CD4-positive, alpha-beta T cell treated with Interferon gamma for 1 hour (primary cell): Measurements from ENCODE around the gene TCHH.
"Not testable (repeated sequence)": the region's sequence is repeated elsewhere in the genome, so short reads cannot be mapped to it uniquely, and the experiment has no call there.

Source experiments
- DNase-seq: peaks from one replicate; pipeline ENCODE4 v3.0.0-alpha.2; 2020

Gene TCHH

DNA sequence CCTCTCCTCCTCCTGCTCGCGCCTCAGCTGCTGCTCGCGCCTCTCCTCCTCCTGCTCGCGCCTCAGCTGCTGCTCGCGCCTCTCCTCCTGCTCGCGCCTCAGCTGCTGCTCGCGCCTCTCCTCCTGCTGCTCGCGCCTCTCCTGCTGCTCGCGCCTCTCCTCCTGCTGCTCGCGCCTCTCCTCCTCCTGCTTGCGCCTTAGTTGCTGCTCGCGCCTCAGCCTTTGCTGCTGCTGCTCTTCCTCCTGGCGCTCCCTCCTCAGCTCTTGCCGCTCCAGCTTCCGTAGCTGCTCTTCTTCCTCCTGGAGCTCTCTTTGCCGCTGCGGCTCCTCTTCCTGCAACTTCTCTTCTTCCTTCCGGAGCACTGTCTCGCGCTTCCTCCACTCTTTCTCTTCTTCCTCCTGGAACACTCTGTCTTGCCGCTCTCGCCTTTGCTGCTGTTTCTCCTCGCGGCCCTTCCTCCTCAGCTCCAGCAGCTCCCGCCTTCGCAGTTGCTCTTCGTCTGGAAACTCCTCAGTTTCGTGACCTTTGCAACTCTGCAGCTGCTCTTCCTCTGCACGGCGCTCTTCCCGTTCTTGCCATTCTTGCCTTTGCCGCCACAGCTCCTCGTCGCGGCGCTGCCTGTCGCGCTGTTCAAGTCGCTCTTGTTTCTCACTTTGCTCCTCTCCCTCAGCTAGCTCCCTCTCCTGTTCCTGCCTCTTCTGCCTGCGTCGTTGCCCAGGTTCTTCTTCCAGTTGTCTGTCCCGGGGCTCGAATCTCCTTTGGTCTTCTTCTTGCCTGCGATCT lies 3.0 kb downstream of the TCHH start:
- DNase-seq, result no peak

DNA sequence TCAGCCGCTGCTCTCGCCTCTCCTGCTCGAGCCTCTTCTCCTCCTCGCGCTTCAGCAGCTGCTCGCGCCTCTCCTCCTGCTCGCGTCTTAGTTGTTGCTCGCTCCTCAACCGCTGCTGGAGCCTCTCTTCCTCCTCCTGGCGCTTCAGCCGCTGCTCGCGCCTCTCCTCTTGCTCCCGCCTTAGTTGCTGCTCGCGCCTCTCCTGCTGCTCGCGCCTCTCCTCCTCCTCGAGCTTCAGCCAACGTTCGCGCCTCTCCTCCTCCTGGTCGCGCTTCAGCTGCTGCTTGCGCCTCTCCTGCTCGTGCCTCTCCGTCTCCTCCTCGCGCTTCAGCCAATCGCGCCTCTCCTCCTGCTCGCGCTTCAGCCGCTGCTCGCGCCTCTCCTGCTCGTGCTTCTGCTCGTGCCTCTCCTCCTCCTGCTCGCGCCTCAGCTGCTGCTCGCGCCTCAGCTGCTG lies 3.7 kb downstream of the TCHH start:
- no peak for DNase-seq

DNA sequence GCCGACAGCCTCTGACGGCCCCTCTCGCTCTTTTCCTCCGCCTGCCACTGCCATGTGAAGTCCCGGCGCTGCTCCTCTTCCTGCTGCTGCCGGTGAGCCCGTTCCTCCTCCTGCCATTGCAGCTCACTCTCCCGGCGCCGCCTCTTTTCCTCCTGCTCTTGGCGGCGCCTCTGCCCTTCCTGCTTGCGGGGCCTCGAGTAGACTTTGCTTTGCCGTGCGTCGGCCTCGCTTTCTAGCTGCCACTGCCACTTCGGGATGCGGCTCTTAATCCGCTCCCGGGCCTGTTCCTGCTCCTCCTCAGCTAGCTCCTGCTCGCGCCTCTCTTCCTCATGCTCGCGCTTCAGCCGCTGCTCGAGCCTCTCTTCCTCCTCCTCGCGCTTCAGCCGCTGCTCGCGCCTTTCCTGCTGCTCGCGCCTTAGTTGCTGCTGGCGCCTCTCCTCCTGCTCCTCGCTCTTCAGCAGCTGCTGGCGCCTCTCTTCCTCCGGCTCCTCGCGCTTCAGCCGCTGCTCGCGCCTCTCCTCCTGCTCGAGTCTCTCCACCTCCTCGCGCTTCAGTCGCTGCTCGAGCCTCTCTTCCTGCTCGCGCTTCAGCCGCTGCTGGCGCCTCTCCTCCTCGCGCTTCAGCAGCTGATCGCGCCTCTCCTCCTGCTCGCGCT lies 4.3 kb downstream of the TCHH start:
- peak; percentile 4 for DNase-seq

DNA sequence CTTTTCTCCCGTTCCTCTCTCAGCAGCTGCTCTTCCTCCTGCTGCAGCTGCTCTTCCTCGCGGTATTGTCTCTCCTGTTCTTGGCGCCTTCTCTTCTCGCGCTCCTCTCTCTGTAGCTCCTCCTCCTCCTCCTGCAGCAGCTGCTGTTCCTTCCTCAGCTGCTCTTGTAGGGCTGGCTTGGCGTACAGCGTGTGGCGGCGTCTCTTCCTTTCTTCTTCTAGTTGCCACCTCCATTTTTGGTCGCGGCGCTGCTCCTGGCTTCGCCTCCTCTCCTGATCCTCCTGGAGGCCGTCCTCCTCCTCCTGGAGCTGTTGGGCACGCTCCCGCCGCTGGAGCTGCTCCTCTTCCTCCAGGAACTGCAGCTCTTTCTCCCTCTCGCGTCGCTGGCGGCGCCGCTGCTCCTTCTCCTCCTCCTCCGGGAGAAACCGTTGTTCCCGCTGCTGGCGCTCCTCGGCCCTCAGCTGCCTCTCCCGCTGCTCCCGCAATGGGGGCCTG lies 4.8 kb downstream of the TCHH start:
- DNase-seq, result no peak

DNA sequence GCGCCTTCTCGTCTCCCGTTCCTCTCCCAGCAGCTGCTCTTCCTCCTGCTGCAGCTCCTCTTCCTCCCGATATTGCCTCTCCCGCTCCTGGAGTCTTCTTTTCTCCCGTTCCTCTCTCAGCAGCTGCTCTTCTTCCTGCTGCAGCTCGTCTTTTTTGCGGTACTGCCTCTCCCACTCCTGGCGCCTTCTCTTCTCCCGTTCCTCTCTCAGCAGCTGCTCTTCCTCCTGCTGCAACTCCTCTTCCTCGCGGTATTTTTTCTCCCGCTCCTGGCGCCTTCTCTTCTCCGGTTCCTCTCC lies 5.3 kb downstream of the TCHH start:
- no peak for DNase-seq

DNA sequence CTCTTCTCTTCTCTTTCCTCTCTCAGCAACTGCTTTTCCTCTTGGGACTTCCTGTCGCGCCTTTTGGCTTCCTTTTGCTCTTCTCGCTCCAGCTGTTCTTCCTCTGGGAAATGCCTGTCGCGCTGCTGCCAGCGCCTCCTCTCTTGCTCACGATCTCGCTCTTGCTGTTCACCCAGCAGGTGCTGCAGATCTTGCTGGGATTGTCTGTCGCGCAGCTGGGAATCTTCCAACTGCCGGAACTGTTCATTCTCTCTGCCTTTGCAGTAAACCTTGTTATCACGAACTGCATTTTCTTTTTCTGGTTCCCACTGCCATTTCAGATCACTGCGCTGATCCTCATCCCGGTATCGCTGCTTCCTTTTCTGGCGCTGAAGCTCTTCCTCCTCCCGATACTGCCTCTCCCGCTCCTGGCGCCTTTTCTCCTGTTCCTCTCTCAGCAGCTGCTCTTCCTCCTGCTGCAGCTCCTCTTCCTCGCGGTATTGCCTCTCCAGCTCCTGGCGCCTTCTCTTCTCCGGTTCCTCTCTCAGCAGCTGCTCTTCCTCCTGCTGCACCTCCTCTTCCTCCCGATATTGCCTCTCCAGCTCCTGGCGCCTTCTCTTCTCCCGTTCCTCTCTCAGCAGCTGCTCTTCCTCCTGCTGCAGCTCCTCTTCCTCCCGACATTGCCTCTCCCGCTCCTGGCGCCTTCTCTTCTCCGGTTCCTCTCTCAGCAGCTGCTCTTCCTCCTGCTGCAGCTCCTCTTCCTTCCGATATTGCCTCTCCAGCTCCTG lies 5.8 kb downstream of the TCHH start:
- DNase-seq, result no peak

DNA sequence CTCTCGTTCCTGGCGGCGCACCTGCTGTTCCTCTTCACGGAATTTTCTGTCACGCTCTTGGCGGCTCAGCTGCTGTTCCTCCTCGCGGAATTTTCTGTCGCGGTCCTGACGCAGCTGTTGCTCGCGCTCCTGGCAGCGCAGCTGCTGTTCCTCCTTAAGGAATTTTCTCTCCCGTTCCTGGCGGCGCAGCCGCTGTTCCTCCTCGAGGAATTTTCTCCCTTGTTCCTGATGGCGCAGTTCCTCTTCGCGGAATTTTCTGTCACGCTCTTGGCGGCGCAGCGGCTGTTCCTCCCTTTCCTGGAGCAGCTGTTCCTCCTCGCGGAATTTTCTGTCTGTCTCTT lies 6.4 kb downstream of the TCHH start:
- DNase-seq, result no peak

DNA sequence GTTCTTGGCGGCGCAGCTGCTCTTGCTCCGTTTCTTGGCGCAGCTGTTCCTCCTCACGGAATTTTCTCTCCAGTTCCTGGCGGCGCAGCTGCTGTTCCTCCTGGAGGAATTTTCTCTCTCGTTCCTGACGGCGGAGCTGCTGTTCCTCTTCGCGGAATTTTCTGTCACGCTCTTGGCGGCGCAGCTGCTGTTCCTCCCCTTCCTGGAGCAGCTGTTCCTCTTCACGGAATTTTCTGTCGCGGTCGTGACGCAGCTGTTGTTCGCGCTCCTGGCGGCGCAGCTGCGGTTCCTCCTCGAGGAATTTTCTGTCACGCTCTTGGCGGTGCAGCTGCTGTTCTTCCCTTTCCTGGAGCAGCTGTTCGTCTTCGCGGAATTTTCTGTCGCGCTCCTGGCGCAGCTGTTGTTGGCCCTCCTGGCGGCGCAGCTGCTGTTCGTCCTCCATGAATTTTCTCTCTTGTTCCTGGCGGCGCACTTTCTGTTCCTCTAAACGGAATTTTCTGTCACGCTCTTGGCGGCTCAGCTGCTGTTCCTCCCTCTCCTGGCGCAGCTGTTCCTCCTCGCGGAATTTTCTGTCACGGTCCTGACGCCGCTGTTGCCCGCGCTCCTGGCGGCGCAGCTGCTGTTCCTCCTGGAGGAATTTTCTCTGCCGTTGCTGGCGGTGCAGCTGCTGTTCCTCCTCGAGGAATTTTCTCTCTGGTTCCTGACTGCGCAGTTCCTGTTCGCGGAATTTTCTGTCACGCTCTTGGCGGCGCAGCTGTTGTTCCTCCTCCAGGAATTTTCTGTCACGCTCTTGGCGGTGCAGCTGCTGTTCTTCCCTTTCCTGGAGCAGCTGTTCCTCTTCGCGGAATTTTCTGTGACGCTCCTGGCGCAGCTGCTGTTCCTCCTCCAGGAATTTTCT lies 7.0 kb downstream of the TCHH start:
- DNase-seq, result no peak

DNA sequence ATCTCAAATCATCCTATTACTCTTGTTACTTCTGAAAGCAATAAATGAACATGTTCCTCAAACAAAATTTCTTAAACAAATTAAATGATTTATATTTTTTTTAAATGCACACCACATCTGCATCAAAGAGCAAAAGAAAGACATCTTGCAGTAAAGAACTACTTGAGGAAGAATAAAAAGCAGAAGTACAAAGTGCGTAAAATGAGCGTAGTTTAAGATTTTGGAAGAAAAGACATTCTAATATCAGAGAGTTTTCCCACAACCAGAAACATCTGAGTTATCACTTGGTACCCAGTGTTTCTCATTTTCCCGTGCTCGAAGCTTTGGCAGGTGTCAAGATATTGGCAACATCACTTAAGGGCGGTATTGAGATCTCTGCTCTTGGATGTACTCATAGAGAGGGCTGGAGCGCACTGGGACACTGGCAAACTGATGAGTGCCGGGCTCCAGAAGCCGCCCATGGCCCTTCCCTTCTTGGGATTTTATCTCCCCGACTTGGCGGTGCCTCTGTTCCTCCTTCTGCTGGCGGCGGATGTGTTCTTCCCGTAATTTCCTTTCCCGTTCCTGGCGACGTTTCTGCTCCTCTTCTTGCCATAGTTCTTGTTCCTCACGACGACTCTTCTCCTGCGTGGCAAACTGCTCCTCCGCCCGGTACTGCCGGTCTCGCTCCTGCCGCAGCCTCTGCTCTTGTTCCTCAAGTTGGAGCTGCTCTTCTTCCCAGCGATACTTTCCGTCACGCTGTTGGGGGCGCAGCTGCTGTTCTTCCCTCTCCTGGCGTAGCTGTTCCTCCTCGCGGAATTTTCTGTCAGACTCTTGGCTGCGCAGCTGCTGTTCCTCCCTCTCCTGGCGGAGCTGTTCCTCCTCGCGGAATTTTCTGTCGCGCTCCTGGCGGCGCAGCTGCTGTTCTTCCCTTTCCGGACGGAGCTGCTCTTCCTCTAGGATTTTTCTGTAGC lies 7.9 kb downstream of the TCHH start:
- DNase-seq, result no peak

DNA sequence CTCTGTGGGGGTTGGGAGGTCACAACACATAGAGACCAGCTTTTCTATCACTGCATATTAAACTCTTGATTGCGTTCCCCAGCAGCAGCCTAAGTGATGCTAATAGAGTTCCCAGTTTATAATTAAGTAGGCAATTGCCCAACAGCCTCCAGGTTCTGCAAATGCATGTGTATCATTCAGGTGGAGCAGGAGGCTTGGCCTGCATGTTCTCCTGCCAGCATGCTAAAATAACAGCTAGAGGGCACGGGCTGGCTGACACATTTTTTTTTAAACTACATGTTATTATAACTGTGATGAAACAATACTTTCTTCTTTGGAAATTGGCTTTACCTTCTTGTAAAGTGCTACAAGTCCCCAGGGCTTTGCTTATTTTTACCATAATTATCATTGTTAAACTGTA lies 10.4 kb downstream of the TCHH start:
- DNase-seq, result no peak

DNA sequence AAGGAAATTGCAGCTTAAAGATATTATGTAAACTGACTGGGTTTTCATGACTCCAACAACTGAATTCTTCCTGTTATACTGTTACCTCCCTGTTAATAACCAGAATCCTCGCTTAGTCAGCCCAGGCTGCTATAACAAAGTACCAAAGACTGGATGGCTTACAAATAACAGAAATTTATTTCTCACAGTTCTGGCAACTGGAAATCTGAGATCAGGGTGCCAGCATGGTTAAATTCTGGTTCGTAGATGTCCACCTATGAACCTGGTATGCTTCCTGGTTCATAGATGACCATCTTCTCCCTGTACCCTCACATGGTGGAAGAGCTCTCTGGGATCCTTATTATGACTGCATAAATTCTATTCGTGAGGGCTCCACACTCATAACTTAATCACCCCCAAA lies 18.3 kb downstream of the TCHH start:
- DNase-seq, result no peak

DNA sequence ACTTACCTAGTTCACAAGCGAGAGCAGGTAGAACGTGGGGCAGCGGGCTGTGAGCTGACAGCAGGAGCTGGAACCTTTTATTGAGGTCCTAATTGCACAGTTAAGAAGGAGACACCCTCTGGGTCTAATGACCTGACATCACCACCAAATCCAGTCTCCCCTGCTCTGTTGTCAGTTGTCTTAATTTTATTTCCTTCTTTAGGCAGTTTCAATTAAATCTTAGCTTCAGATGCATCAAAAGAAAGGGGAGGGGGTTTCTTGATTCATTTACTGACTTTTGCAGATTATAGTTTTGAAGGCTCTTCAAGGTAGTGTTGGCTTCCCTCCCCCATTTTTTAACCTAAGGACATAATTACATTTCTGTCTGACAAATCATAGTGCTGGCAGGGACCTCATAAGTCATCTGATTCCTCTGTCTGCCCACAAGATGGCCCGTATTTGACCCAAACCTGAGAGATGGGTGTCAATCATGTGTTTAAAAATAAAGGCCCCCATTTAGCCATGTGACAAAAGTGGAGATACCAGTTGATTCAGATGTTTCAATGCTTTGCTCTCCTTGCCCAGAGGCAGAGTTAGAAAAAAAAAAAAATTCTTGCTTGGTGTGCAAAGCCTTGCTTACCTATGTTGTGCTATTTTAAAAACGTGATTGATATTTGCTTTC lies 26.1 kb downstream of the TCHH start, which contains the start of gene TCHHL1:
TSS of gene TCHHL1 (minus strand) at position 51 of the 661 bp plus-strand sequence. CDS start 921 bp downstream, outside the sequence.
- no peak for DNase-seq

DNA sequence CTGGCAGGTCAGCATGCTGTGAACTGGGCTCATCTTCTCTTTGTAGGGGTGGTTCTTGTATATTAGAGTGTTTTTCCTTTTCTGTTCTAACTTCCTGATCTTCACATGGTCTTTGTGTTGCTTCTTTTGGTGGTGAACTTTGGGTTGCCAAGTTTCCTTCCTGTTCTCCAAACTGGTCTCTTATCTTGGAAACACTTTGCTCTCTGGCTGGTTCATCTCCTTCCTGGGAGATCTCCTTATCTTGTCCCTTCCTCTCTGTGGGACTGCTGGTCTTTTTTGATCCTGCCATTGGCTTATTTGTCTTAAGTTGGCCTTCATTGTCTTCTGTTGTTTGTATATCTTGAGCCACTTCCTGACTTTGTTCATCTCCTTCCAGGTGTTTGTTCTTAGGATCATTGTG lies 28.5 kb downstream of the TCHH start:
- no peak for DNase-seq

DNA sequence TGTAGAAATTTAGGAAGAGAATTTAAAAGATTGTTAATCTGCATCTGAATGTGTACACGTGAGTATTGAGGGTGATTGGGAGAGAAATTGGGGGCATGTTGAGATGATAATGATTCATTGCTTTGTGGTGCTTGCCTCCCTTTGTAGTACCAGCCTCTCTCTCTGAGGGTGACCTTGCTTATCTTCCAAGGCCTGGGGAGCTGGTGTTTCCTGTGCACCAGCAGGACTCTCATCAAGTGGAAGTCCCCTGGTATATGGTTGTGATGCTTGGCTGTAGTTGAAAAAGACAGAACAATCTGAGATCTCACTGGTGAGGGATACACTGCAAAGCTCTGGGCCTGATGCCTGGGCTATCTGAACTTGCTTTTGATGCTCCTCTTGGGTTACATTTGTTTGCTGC lies 30.4 kb downstream of the TCHH start:
- DNase-seq, result no peak

DNA sequence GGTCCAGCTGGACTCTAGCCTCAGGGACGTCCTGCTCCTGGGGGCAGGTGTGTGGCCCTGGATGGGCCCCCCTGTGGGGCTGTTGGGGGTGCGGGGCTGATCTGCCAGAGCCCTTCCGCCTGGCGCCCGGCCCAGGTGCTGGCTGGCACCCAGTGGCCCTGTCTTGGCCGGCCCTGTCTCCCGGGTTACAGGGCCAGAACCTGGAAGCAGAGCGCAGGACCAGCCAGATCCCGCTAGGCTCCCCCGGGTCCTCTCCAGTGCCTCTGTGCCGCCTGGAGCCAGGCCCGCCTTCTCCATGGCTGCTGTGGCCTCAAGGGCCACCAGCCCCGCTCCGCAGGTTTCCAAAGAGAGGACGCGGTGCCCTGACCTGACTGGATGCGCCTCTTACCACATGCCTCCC lies 34.2 kb downstream of the TCHH start:
- DNase-seq, result not testable (repeated sequence)

DNA sequence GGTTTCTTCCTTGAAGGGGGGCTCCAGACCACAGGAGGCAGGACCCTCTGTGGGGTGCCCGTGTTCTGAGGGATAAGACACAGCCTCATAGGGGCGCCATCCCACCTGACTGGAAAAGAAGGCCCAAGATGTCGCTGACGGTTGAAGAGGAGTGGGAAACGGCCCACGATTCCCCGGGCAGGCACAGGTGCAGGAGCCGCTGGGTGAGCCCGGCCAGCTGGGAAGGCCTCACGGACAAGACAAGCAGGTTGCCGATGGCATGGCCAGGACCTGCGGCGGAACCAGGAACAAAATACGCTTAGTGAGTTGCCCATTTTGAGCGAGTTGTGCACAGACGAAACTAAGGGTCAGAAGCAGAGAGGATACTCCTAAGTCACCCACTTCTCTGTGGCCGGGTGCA lies 34.8 kb downstream of the TCHH start:
- DNase-seq, result not testable (repeated sequence)

DNA sequence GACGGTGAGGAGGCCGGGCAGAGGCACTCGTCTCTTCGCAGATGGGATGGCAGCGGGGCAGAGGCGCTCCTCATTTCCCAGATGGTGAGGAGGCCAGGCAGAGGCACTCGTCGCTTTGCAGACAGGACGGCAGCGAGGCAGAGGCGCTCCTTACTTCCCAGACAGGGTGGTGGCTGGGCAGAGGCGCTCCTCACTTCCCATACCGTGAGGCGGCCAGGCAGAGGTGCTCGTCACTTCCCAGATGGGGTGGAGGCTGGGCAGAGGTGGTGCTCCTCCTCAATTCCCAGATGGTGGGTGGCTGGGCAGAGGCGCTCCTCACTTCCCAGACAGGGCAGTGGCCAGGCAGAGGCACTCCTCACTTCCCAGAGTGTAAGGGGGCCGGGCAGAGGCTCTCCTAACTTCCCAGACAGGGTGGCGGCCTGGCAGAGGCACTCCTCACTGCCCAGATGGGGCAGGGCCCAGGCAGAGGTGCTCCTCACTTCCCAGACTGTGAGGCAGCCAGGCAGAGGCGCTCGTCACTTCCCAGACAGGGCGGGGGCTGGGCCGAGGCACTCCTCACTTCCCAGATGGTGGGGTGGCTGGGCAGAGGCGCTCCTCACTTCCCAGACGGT lies 36.3 kb downstream of the TCHH start:
- DNase-seq, result no peak

DNA sequence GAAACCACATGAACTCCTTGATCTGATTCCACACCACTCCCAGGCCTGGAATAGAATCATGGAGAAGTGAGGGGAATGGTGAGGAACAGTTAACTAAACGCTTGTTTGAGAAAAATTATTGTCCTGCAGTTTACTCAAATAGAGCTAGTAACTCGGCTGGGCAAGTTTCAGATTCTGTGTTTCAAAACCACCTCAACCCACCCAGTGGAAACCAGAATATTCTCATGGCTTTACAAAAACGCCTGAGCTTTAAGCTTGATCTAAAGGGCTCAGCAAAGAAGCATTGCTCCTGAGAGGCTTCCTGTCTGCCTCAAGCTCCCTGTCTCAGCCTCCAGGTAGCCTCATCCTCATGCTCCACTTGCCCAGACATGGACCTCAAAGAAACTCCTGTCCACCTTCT lies 42.9 kb downstream of the TCHH start:
- no peak for DNase-seq

DNA sequence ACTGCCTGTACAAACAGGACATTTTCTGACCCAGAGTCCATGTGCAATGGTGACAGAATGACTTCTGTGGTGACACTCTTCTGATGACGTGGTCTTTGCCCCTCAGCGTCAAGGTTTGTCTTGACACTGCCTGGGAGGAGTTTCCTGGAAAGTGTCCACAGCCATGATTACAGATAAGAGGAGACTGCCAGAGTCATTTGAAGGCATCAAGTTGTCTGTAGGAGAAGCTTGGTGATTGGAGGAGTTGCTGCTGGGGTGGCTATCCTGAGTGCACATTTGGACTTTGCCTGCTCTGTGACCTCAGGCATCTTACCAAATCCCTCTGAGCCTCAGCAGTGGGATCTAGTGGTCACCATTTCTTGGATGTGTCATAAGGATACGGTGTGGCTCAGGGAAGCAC lies 44.1 kb downstream of the TCHH start:
- DNase-seq, result no peak

DNA sequence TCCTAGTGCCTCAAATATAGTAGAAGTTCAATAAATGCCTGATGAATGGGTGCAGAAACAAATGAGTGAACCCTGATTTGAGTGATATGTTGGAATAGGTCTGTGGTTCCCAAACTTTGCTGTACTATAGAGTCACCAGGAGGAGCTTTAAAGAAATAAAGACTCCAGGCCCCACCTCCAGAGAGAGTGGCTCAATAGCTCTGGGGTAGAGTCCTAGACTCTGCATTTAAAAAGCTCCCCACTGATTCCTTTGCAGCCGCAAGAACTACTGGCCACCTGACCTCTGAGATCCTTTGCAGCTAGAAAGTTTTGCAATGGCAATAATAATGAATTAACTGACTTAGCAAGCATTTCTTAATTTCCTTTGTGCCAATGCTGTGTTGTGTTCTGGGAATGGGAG lies 47.3 kb downstream of the TCHH start:
- DNase-seq, result no peak

DNA sequence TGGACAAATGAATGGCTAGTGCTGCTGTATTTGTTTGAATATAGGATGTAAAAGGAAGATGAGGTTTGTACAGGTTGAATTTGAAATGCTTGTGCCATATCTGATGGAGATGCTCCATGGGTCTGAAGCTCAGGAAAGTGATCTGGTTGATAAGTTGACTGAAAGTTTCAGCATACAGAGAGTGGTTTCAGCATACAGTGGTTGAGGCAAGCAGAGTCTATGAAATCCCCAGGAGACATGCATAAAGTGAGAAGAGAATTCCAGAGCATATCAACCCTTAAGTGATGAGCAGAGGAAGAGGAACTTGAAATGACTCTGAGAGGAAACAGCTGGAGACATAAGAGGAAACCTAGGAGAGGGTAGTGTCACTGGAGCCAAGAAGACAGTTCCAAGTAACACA lies 48.1 kb downstream of the TCHH start:
- DNase-seq, result no peak
